ENCODE data around the gene MYO1E.

Gene MYO1E

GRCh38 chr15:59258317-59258716, 114.4 kb downstream of the MYO1E start:
- no peak for DNase-seq

GRCh38 chr15:59257140-59257539, 115.5 kb downstream of the MYO1E start:
- no peak for DNase-seq

- DNase-seq, result no peak
These were observed 116.2 kb downstream of the MYO1E start for GRCh38 chr15:59256482-59256881.

- DNase-seq, result no peak
These were observed 116.9 kb downstream of the MYO1E start for GRCh38 chr15:59255680-59256336.

- DNase-seq, result no peak
These were observed 120.5 kb downstream of the MYO1E start for GRCh38 chr15:59252137-59252536.

- no peak for DNase-seq
These were observed 121.4 kb downstream of the MYO1E start for GRCh38 chr15:59251001-59251845.

- DNase-seq, result no peak
These were observed 122.4 kb downstream of the MYO1E start for GRCh38 chr15:59250249-59250648.

GRCh38 chr15:59249816-59250215, 122.9 kb downstream of the MYO1E start:
- DNase-seq, result no peak

GRCh38 chr15:59247364-59247763, 125.3 kb downstream of the MYO1E start:
- peak in 1 of 2 donors; percentile 18 for DNase-seq

- no peak for DNase-seq
These were observed 127.1 kb downstream of the MYO1E start for GRCh38 chr15:59245559-59245958.

GRCh38 chr15:59244337-59244736, 128.3 kb downstream of the MYO1E start:
- DNase-seq, result no peak

- DNase-seq, result no peak
These were observed 129.0 kb downstream of the MYO1E start for GRCh38 chr15:59243622-59244021.

GRCh38 chr15:59242649-59243048, 130.0 kb downstream of the MYO1E start:
- no peak for DNase-seq

- DNase-seq, result no peak
These were observed 132.6 kb downstream of the MYO1E start for GRCh38 chr15:59240036-59240435.

- no peak for DNase-seq
These were observed 134.7 kb downstream of the MYO1E start for GRCh38 chr15:59237924-59238331.

GRCh38 chr15:59237119-59237855, 135.4 kb downstream of the MYO1E start:
- no peak for DNase-seq

- no peak for DNase-seq
These were observed 136.3 kb downstream of the MYO1E start for GRCh38 chr15:59236394-59236793.

GRCh38 chr15:59232476-59232875, 140.2 kb downstream of the MYO1E start:
- no peak for DNase-seq

- DNase-seq, result no peak
These were observed 142.1 kb downstream of the MYO1E start for GRCh38 chr15:59230531-59231055.

- no peak for DNase-seq
These were observed 143.2 kb downstream of the MYO1E start for GRCh38 chr15:59229453-59229852.

GRCh38 chr15:59229015-59229414, 143.7 kb downstream of the MYO1E start:
- DNase-seq, result no peak

- DNase-seq, result no peak
These were observed 145.7 kb downstream of the MYO1E start for GRCh38 chr15:59227021-59227420.

- no peak for DNase-seq
These were observed 148.2 kb downstream of the MYO1E start for GRCh38 chr15:59224474-59224873.
